Suprapubic skin (tissue), 4 donors: Measurements from ENCODE around the gene PSENEN. TPM values are rescaled to one million over a fixed set of nuclear protein-coding genes. Genes with fewer than 3 reads are reported as not detected.

Source experiments
- DNase-seq, 2 donors: peaks; one replicate each; pipeline ENCODE4 v3.0.0-alpha.2; 2019; ENCODE audit warnings: low spot score in 2 of 2
- H3K27ac ChIP-seq: fragments of 200-600 bp; sonication (generic); one replicate; pipeline ENCODE4 v1.5.1; 2019
- H3K27me3 ChIP-seq: fragments of 200-600 bp; sonication (generic); one replicate; pipeline ENCODE4 v1.5.1; 2019
- H3K36me3 ChIP-seq: fragments of 200-600 bp; sonication (generic); one replicate; pipeline ENCODE4 v1.5.1; 2019
- H3K4me1 ChIP-seq: fragments of 200-600 bp; sonication (generic); one replicate; pipeline ENCODE4 v1.5.1; 2019
- H3K4me3 ChIP-seq: fragments of 200-600 bp; sonication (generic); one replicate; pipeline ENCODE4 v1.5.1; 2019; ENCODE audit warnings: mild to moderate bottlenecking
- H3K9me3 ChIP-seq: fragments of 200-600 bp; sonication (generic); one replicate; pipeline ENCODE4 v1.5.1; 2019
- EP300 ChIP-seq: sonication (generic); formaldehyde crosslinking; IDR thresholded peaks from one replicate; pipeline ENCODE4 v1.6.1; 2017; ENCODE audit warnings: antibody characterized with exemption
- POLR2A ChIP-seq, 2 donors: fragments of 450-650 bp; IDR thresholded peaks; one replicate each; pipeline ENCODE4 v1.6.1; 2017; ENCODE audit warnings: antibody characterized with exemption in 2 of 2, mild to moderate bottlenecking in 2 of 2, moderate library complexity in 2 of 2
- POLR2AphosphoS5 ChIP-seq, 3 donors: sonication (generic); formaldehyde crosslinking; IDR thresholded peaks; one replicate each; pipeline ENCODE4 v1.6.1; 2017; ENCODE audit warnings: antibody characterized with exemption in 3 of 3
- WGBS: methylation state at CpG from one replicate; pipeline ENCODE4 v1.1.5; 2018; 5-methylcytosine and 5-hydroxymethylcytosine counted together
- total RNA-seq, 4 donors: library from RNA; depleted of rRNA; stranded (reverse); fragments of >200 nt; gene quantifications; one replicate each; pipeline ENCODE4 v1.1.0, GENCODE V29; 2016
- TF ChIP-seq, protein P1 (sequence below), 2 donors: fragments of 200-600 bp in 1 of 2; fragments of 450-650 bp in 1 of 2; sonication (generic) in 1 of 2; IDR thresholded peaks; one replicate each; pipeline ENCODE4 v1.5.1; 2016 to 2019; ENCODE audit warnings: antibody characterized with exemption in 2 of 2, mild to moderate bottlenecking in 1 of 2, moderate library complexity in 1 of 2

PSENEN gene
- total RNA-seq, 4 donors from 2014 or later, result 27.1 to 57.2 (median 42.4) TPM

DNA sequence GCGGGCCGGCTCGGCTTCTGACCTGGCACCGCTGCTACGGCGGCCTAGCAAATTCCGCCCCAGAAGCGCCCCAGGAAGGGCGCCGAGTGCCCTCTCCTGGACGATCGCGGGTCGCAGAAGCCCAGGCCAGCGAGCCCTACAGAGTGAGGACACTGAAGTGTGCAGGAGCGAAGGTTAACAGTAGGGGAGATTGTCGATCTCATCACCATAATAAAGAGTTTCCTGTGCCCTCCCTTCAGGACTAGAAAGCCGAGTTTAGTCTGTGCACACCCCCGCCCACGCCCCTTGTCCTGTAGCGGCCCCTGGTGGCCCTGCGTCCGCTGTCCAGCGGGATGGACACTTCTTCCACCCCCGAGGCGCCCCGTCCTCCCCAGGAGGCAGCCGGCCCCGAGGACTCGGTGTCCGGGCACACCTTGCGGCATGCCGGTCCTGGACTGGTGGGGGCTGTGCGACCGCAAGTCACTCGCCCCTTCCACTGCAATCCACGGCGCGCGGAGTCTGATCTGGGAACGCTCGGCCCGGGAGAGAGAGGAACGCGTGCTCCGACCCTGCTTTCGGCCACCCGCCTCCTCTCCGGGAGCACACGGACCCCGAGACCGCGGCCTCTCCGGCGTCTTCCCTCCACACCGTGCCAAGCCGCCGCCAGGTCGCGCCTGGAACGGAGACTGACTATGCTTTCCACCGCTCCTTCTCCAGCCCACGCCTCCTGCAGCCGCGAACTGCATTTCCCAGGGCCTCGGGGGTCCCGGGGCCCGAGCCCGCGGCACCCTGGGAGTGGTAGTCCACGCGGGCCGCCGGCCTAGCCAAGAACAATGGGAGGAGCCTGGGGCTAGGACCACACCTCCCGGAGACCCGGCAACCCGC, 28.4 kb upstream of the PSENEN start:
- Histone ChIP-seq H3K4me1 (peaks cover 34% of the 10 kb centered on the region), H3K36me3 (peaks cover 17% of the 10 kb centered on the region), H3K9me3 (no peaks in the 10 kb centered on the region), H3K27me3 (no peaks in the 10 kb centered on the region), H3K27ac (peak overlapping the region; percentile 91), H3K4me3 (peak overlapping the region; percentile 89)
- 1% methylated on average over 15 of the region's 77 CpGs for WGBS
- TF ChIP-seq POLR2A (IDR thresholded peaks at IDR 0.05) (peak in 1 of 2 donors; percentile 6), POLR2AphosphoS5 (IDR thresholded peaks at IDR 0.05) (no peak), EP300 (no peak)
- TF ChIP-seq, protein P1, sequence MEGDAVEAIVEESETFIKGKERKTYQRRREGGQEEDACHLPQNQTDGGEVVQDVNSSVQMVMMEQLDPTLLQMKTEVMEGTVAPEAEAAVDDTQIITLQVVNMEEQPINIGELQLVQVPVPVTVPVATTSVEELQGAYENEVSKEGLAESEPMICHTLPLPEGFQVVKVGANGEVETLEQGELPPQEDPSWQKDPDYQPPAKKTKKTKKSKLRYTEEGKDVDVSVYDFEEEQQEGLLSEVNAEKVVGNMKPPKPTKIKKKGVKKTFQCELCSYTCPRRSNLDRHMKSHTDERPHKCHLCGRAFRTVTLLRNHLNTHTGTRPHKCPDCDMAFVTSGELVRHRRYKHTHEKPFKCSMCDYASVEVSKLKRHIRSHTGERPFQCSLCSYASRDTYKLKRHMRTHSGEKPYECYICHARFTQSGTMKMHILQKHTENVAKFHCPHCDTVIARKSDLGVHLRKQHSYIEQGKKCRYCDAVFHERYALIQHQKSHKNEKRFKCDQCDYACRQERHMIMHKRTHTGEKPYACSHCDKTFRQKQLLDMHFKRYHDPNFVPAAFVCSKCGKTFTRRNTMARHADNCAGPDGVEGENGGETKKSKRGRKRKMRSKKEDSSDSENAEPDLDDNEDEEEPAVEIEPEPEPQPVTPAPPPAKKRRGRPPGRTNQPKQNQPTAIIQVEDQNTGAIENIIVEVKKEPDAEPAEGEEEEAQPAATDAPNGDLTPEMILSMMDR (IDR thresholded peaks at IDR 0.05), result peak; percentile 66 to 87
- peak; percentile 96 to 97 for DNase-seq

DNA sequence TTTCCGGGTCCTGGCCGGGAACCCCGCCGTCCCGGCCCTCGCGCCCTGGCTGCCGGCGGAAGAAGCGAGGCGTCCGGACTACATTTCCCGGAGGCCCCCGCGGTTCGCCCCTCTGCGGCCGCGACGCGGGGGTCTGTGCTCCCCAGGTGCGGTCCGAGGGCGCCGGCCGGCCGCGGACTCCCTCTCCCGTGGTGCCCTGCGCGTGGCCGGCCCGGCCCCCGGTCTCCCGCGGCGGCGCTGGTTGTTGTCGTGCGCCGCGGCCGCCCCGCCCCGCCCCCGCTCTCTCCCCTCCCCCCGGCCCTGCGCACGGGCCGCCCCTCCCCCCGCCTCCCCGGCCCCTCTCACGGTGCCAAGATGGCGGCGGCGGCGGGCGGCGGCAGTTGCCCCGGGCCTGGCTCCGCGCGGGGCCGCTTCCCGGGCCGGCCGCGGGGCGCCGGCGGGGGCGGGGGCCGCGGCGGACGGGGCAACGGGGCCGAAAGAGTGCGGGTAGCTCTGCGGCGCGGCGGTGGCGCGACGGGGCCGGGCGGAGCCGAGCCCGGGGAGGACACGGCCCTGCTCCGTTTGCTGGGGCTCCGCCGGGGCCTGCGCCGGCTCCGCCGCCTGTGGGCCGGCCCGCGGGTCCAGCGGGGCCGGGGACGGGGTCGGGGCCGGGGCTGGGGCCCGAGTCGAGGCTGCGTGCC, 27.6 kb upstream of the PSENEN start, which contains the start of gene KMT2B:
Gene KMT2B (plus strand): TSS at position 339 of the 680 bp plus-strand sequence. CDS start 16 bp downstream, at position 355.
- Histone ChIP-seq H3K27me3 (no peaks in the 10 kb centered on the region), H3K36me3 (peaks cover 25% of the 10 kb centered on the region), H3K27ac (peak within 1 kb of the TSS; percentile 91), H3K9me3 (no peaks in the 10 kb centered on the region), H3K4me1 (peaks cover 34% of the 10 kb centered on the region), H3K4me3 (peak within 1 kb of the TSS; percentile 89)
- TF ChIP-seq POLR2AphosphoS5 (IDR thresholded peaks at IDR 0.05) (no peak), POLR2A (IDR thresholded peaks at IDR 0.05) (no peak), EP300 (no peak)
- TF ChIP-seq, protein P1 (IDR thresholded peaks at IDR 0.05), result no peak
- DNase-seq, result no peak
- WGBS, result no CpG with 5 or more reads among the region's 109 CpGs

DNA sequence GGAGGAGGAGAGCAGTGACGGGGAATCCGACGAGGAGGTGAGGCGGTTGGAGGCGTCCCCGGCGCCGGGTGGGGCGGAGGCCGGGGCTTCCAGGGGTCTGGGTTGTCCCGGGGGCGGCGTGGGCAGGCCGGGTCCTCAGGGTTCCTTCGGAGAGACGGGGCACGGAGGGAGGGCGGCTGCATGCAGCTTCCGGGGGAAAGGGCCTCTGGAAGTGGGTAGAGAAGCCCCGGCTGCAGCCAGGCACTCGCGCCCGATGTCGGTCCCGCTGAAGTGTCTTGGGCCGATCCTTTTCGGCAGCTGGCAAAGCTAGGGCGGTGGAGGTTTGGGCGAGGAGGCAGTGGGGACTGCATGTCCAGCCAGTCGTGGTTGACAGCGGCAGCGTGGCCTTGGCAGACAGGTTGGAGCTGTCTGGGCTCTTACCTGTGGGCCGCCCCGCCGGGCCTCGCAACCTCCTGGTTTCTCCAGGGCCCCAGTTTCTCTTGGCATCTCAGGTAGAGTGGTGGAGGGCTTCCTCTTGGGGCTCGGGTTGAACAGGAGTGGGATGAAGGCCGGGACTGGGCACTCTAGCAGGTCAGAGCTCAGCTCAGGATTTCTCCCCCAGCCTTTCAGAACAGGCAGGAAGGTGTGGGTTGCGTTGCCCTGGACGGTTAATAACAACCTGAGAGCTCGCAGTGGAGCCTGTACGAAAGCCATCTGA, 27.0 kb upstream of the PSENEN start:
- DNase-seq, result peak in 1 of 2 donors; percentile 81
- WGBS, result 8% methylated on average over 5 of the region's 42 CpGs

DNA sequence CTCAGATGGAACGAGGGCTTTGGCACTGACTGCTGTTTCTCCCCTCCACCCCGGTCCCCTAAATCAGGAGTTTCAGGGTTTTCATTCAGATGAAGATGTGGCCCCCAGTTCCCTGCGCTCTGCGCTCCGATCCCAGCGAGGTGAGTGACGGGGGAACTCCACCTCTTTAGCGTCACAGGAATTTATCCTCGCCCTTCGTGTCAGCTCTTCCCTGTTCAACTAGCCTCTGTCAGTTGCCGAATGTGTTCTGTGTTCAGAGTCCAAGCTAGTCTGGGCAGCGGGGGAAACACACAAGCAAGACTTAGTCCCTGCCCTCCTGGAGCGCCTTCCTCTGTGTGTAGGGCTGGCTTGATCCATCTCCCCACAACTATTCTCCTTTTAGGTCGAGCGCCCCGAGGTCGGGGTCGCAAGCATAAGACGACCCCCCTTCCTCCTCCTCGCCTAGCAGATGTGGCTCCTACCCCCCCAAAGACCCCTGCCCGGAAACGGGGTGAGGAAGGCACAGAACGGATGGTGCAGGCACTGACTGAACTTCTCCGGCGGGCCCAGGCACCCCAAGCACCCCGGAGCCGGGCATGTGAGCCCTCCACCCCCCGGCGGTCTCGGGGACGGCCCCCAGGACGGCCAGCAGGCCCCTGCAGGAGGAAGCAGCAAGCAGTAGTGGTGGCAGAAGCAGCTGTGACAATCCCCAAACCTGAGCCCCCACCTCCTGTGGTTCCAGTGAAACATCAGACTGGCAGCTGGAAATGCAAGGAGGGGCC, 25.9 kb upstream of the PSENEN start:
- peaks cover 42% of the 10 kb centered on the region for H3K36me3 ChIP-seq
- H3K9me3 ChIP-seq, result no peaks in the 10 kb centered on the region
- peaks cover 34% of the 10 kb centered on the region for H3K4me1 ChIP-seq
- no peak for TF ChIP-seq POLR2AphosphoS5 (IDR thresholded peaks at IDR 0.05)
- DNase-seq, result no peak
- no peak overlapping the region for H3K4me3 ChIP-seq
- WGBS, result 91% methylated on average over 26 of the region's 32 CpGs
- no peak overlapping the region for H3K27ac ChIP-seq
- H3K27me3 ChIP-seq, result no peaks in the 10 kb centered on the region

More for the DNA sequence above, 27.0 kb upstream of the PSENEN start:
- H3K9me3 ChIP-seq, result no peaks in the 10 kb centered on the region
- peaks cover 31% of the 10 kb centered on the region for H3K36me3 ChIP-seq
- peak overlapping the region; percentile 89 for H3K4me3 ChIP-seq
- H3K4me1 ChIP-seq, result peaks cover 34% of the 10 kb centered on the region
- peak overlapping the region; percentile 91 for H3K27ac ChIP-seq
- TF ChIP-seq POLR2AphosphoS5 (IDR thresholded peaks at IDR 0.05) (no peak), EP300 (no peak), POLR2A (IDR thresholded peaks at IDR 0.05) (no peak)
- TF ChIP-seq, protein P1 (IDR thresholded peaks at IDR 0.05), result no peak
- H3K27me3 ChIP-seq, result no peaks in the 10 kb centered on the region

DNA sequence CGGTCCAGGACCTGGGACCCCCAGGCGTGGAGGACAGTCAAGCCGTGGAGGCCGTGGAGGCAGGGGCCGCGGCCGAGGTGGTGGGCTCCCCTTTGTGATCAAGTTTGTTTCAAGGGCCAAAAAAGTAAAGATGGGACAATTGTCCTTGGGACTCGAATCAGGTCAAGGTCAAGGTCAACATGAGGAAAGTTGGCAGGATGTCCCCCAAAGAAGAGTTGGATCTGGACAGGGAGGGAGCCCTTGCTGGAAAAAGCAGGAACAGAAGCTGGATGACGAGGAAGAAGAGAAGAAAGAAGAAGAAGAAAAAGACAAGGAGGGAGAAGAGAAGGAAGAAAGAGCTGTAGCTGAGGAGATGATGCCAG, 25.3 kb upstream of the PSENEN start:
- Histone ChIP-seq H3K9me3 (no peaks in the 10 kb centered on the region), H3K27me3 (no peaks in the 10 kb centered on the region), H3K36me3 (peaks cover 48% of the 10 kb centered on the region), H3K4me3 (no peak overlapping the region), H3K4me1 (peaks cover 33% of the 10 kb centered on the region), H3K27ac (no peak overlapping the region)
- no peak for DNase-seq
- 93% methylated on average over 9 of the region's 9 CpGs for WGBS
- TF ChIP-seq POLR2A (IDR thresholded peaks at IDR 0.05) (no peak), POLR2AphosphoS5 (IDR thresholded peaks at IDR 0.05) (no peak), EP300 (no peak)
- TF ChIP-seq, protein P1 (IDR thresholded peaks at IDR 0.05), result no peak
